ENCODE data around the gene SF3B4.

DNA sequence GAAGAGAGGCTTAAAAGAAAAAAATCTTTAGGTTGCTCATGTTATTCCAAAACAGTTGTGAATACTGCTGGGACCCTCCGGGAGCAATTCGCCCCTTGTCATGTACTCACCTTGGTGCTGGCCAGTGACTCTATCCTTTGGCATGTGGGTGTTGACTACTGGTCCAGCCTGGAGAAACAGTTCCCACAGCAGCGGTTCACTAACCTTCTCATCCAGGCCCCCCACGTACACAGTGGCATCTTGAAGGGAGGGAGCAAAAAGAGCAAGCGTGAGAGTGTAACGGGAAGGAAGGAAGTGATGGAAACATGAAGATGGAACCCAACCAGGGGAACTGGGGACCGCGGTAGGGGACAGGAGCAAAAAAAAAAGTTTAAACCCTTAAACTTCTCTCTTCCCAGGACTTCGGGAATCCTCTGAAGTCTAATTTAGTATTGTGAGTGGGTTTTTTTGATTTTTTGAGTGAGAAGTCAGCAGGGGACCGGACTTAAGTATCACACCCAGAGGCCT lies 494 bp downstream of the SF3B4 start:
- TF ChIP-seq POLR2AphosphoS5 (IDR thresholded peaks at IDR 0.05; ENCODE audit: low read depth, low read length) (no peak), TAF1 (IDR thresholded peaks at IDR 0.05; ENCODE audit: borderline replicate concordance, insufficient read depth, low read length) (no peak), SIN3A (IDR thresholded peaks at IDR 0.05; ENCODE audit: borderline replicate concordance, insufficient read depth, low read length) (no peak), FOXP2 (optimal IDR thresholded peaks at IDR 0.05; ENCODE audit: borderline replicate concordance, extremely low read depth, extremely low read length, insufficient read depth) (no peak)
- TF ChIP-seq, protein P1, sequence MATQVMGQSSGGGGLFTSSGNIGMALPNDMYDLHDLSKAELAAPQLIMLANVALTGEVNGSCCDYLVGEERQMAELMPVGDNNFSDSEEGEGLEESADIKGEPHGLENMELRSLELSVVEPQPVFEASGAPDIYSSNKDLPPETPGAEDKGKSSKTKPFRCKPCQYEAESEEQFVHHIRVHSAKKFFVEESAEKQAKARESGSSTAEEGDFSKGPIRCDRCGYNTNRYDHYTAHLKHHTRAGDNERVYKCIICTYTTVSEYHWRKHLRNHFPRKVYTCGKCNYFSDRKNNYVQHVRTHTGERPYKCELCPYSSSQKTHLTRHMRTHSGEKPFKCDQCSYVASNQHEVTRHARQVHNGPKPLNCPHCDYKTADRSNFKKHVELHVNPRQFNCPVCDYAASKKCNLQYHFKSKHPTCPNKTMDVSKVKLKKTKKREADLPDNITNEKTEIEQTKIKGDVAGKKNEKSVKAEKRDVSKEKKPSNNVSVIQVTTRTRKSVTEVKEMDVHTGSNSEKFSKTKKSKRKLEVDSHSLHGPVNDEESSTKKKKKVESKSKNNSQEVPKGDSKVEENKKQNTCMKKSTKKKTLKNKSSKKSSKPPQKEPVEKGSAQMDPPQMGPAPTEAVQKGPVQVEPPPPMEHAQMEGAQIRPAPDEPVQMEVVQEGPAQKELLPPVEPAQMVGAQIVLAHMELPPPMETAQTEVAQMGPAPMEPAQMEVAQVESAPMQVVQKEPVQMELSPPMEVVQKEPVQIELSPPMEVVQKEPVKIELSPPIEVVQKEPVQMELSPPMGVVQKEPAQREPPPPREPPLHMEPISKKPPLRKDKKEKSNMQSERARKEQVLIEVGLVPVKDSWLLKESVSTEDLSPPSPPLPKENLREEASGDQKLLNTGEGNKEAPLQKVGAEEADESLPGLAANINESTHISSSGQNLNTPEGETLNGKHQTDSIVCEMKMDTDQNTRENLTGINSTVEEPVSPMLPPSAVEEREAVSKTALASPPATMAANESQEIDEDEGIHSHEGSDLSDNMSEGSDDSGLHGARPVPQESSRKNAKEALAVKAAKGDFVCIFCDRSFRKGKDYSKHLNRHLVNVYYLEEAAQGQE (IDR thresholded peaks at IDR 0.05; ENCODE audit: insufficient read depth in 1 of 2, low read depth in 2 of 2, low read length in 2 of 2): no peak
